K562 (cell line): ENCODE measurements around the gene APPBP2. TPM values are rescaled to one million over a fixed set of nuclear protein-coding genes. Genes with fewer than 3 reads are reported as not detected.

Experiments
- ATAC-seq: fragments of 200-7000 bp; cut with Tn5 transposase; 3 replicates; pipeline ENCODE4 v1.9.1; 2020; ENCODE audit warnings: moderate library complexity
- BruUV-seq: library from RNA; stranded (reverse); fragments of 400-500 nt; replicated peaks from 2 replicates; lab custom pipeline; 2021; lab: Mats Ljungman, UMichigan
- CTCF ChIA-PET: fragments of 300-600 bp; formaldehyde crosslinking; extraction: SDS; loops from one replicate; lab custom pipeline; 2021; ENCODE audit warnings: low intra/inter-chr PET ratio; lab: Yijun Ruan, JAX
- POLR2A ChIA-PET: fragments of 300-600, 350-650 bp; sonication (Branson Sonifier 250); formaldehyde crosslinking; extraction: SDS; loops from one replicate; lab custom pipeline; 2021; ENCODE audit warnings: antibody characterized with exemption, inconsistent platforms; lab: Yijun Ruan, JAX
- DNase-seq, 4 experiments: peaks; one replicate each; pipeline versions ENCODE4 v3.0.0 to v3.0.0-alpha.2; 2011 to 2018; ENCODE audit warnings: low spot score in 3 of 4, mixed read lengths in 3 of 4; ENCODE audit errors: extremely low read depth in 1 of 4
- FAIRE-seq: peaks from 2 replicates; lab custom pipeline; 2011; peaks lifted over from hg19 to GRCh38; lab: Jason Lieb, UNC
- H2AFZ ChIP-seq: 2 replicates; pipeline ENCODE4 v1.6.0; 2011; ENCODE audit warnings: low read depth, low read length, control low read depth, inconsistent platforms
- H3K27ac ChIP-seq: fragments of 200-600 bp; 3 replicates; pipeline ENCODE4 v1.8.0; 2011; ENCODE audit warnings: low read depth, mild to moderate bottlenecking, control low read depth, inconsistent platforms, low read length, moderate library complexity, mixed read lengths; ENCODE audit errors: extremely low read depth
- H3K27me3 ChIP-seq, 2 experiments: fragments of 300-600 bp in 1 of 2; 2 replicates in 1 of 2; 3 replicates in 1 of 2; pipeline versions ENCODE4 v1.6.0 to v1.8.0; 2011; ENCODE audit warnings: inconsistent platforms in 2 of 2, low read length in 2 of 2, mild to moderate bottlenecking in 1 of 2, mixed read lengths in 1 of 2, moderate library complexity in 1 of 2; ENCODE audit not compliant: control insufficient read depth in 2 of 2, insufficient read depth in 2 of 2
- H3K36me3 ChIP-seq: fragments of 300-600 bp; 3 replicates; pipeline ENCODE4 v1.8.0; 2011; ENCODE audit warnings: mild to moderate bottlenecking, low read length, inconsistent platforms; ENCODE audit not compliant: control insufficient read depth, insufficient read depth
- H3K4me1 ChIP-seq, 2 experiments: fragments of 200-600 bp in 1 of 2; replicated peaks in 1 of 2; 2 replicates in 1 of 2; 3 replicates in 1 of 2; pipeline versions ENCODE4 v1.5.1 to v1.8.0; 2011; ENCODE audit warnings: inconsistent platforms in 2 of 2, low read length in 2 of 2, mild to moderate bottlenecking in 1 of 2, mixed read lengths in 1 of 2, moderate library complexity in 1 of 2; ENCODE audit not compliant: control insufficient read depth in 2 of 2, insufficient read depth in 2 of 2
- H3K4me2 ChIP-seq: 2 replicates; pipeline ENCODE4 v1.6.1; 2011; ENCODE audit warnings: low read length, control low read depth, inconsistent platforms, mixed read lengths; ENCODE audit not compliant: insufficient read depth
- H3K4me3 ChIP-seq: fragments of 200-600 bp; sonication (generic), shearing (Covaris generic); 2 replicates; pipeline ENCODE4 v1.5.1; 2016; ENCODE audit warnings: control low read depth, inconsistent platforms
- H3K79me2 ChIP-seq: fragments of 200-600 bp; 3 replicates; pipeline ENCODE4 v1.8.0; 2011; ENCODE audit warnings: low read length, inconsistent platforms; ENCODE audit not compliant: control insufficient read depth, insufficient read depth
- H3K9ac ChIP-seq, 2 experiments: 2 replicates each; pipeline versions ENCODE4 v1.6.0 to v1.6.1; 2011; ENCODE audit warnings: low read depth in 2 of 2, low read length in 2 of 2, control low read depth in 1 of 2, inconsistent platforms in 1 of 2, mild to moderate bottlenecking in 1 of 2, mixed read lengths in 1 of 2; ENCODE audit not compliant: insufficient read depth in 1 of 2
- H3K9me1 ChIP-seq: one replicate; pipeline ENCODE4 v1.6.0; 2011; ENCODE audit warnings: inconsistent platforms, mild to moderate bottlenecking, low read length, moderate library complexity; ENCODE audit not compliant: control insufficient read depth, insufficient read depth
- H3K9me3 ChIP-seq: replicated peaks from 2 replicates; pipeline ENCODE4 v1.5.1; 2011; ENCODE audit warnings: low read depth, low read length, inconsistent platforms; ENCODE audit not compliant: control insufficient read depth, insufficient read depth
- H4K20me1 ChIP-seq: replicated peaks from 2 replicates; pipeline ENCODE4 v1.6.1; 2011; ENCODE audit warnings: low read length, inconsistent platforms, mixed read lengths; ENCODE audit not compliant: control insufficient read depth, insufficient read depth
- USF1 ChIP-seq: sonication (generic); formaldehyde crosslinking; IDR thresholded peaks from 2 replicates; pipeline ENCODE4 v1.9.0; 2022; ENCODE audit warnings: mild to moderate bottlenecking, missing genetic modification reagents
- ZBTB11 ChIP-seq, 3 experiments: fragments of 200-800 bp in 1 of 3; fragments of 250-450 bp in 1 of 3; fragments of 450-650 bp in 1 of 3; sonication (Bioruptor Pico) in 1 of 3; sonication (Bioruptor generic) in 1 of 3; formaldehyde crosslinking in 1 of 3; IDR thresholded peaks; 2 replicates each; pipeline versions ENCODE4 v1.6.1 to v1.8.0; 2016 to 2022; ENCODE audit warnings: mild to moderate bottlenecking in 2 of 3, missing genetic modification characterization in 2 of 3, missing compliant biosample characterization in 1 of 3, moderate library complexity in 1 of 3
- WGBS: fragments of 100-300 bp; shearing (Covaris generic); methylation state at CpG from one replicate; pipeline ENCODE4 v1.1.6; 2016; ENCODE audit warnings: low coverage, mixed read lengths; ENCODE audit not compliant: insufficient coverage; ENCODE audit errors: missing lambda C conversion rate; 5-methylcytosine and 5-hydroxymethylcytosine counted together
- in situ Hi-C: fragments of 300-500 bp; cut with MboI; formaldehyde crosslinking; loops from 4 replicates; pipeline ENCODE4 v1.15.0; 2018; ENCODE audit warnings: inconsistent platforms, mixed read lengths
- intact Hi-C: fragments of 100-400 bp; cut with micrococcal nuclease; formaldehyde crosslinking; loops from 2 replicates; pipeline ENCODE4 v1.14.2; 2022
- polyA plus RNA-seq, 8 experiments: library from polyadenylated mRNA; depleted of rRNA in 4 of 8; stranded (reverse) in 5 of 8; unstranded in 3 of 8; fragments of >200 nt; fragmentation: Nextera tagmentation in 2 of 8; fragmentation: Illumina TruSeq in 1 of 8; extraction: Ambion mirVana in 2 of 8; extraction: Trizol in 1 of 8; gene quantifications; 2 replicates each; pipeline versions ENCODE4 v1.2.1 to v1.2.3, GENCODE V29; 2011 to 2014; ENCODE audit warnings: inconsistent platforms in 1 of 8, missing spikeins in 1 of 8
- total RNA-seq, 7 experiments: library from RNA; depleted of rRNA in 6 of 7; stranded (reverse); fragments of >200 nt in 6 of 7; fragmentation: Illumina TruSeq in 2 of 7; extraction: Trizol in 2 of 7; gene quantifications; 2 replicates each; pipeline versions ENCODE4 v1.2.1 to v1.2.3, GENCODE V29; 2011 to 2021; ENCODE audit warnings: low replicate concordance in 1 of 7

APPBP2 gene
- total and polyA plus RNA-seq, 9 of the 15 experiments (the other 6 are each of a cell fraction or from before 2014, with no cell fraction given), result 2.7 to 16.8 (median 6.9) TPM

- no peak for DNase-seq
- no peak for ATAC-seq
- no peak overlapping the region for H3K4me3 ChIP-seq
- peaks cover 3 to 6% of the 10 kb centered on the region in 2 experiments; a peak in 3 of 5 replicates for H3K4me1 ChIP-seq
- CTCF ChIA-PET, result no interaction called here
- peaks cover 34% of the 10 kb centered on the region for H3K79me2 ChIP-seq
- H3K9me3 ChIP-seq, result no peaks in the 10 kb centered on the region
- H3K27ac ChIP-seq, result no peak overlapping the region
- no peaks in the 10 kb centered on the region for H3K27me3 ChIP-seq
- POLR2A ChIA-PET, result no interaction called here
- intact Hi-C loops (no loop called here), in situ Hi-C loops (no loop called here)
- no peak overlapping the region for H2AFZ ChIP-seq
- TF ChIP-seq USF1 (CRISPR knock-in tag) (no peak), ZBTB11 (CRISPR knock-in tag; IDR thresholded peaks at IDR 0.05) (peak in 1 of 3 experiments; percentile 81; a peak in 2 of 6 replicates)
- WGBS, result 95% methylated on average over 4 of the region's 4 CpGs
- H3K4me2 ChIP-seq, result no peak overlapping the region
- BruUV-seq, result no TSS peak
- H3K9me1 ChIP-seq, result no peaks in the 10 kb centered on the region
- no peak for FAIRE-seq
- no peaks in the 10 kb centered on the region for H4K20me1 ChIP-seq
- H3K36me3 ChIP-seq, result peaks cover 20% of the 10 kb centered on the region; the same call in 1 of the 3 replicates
- no peak overlapping the region for H3K9ac ChIP-seq
Observed at GRCh38 chr17:60502145-60502544, 23.9 kb downstream of the APPBP2 start.
